ENCODE results near the gene FBN1. TPM values are rescaled to one million over a fixed set of nuclear protein-coding genes. Genes with fewer than 3 reads are reported as not detected.

Gene FBN1
- total RNA-seq = 0.85 and 68.0 TPM in 2 replicates

GRCh38 chr15:48645558-48646330 is at the start of gene FBN1:
FBN1 (minus strand) TSS chr15:48645709; CDS start chr15:48644769, 940 bp downstream.

Other genes starting within 250 kb of the FBN1 start
- 4.3 and 4.7 TPM in 2 replicates for gene CEP152, start 165.4 kb upstream of the FBN1 start, total RNA-seq
- gene EID1, start 232.4 kb upstream of the FBN1 start, total RNA-seq = 91.3 and 104 TPM in 2 replicates

Measured in tracheal epithelial cell (primary cell).